DOHH2 (cell line): ENCODE data around the gene UBD.

Experiments used
- EZH2phosphoT487 ChIP-seq: fragments of 200-600 bp; sonication (generic); IDR thresholded peaks from 2 replicates; pipeline ENCODE4 v1.6.1; 2017; ENCODE audit warnings: borderline replicate concordance, mild to moderate bottlenecking, antibody characterized with exemption, low read length, moderate library complexity, mixed read lengths
- TF ChIP-seq, protein P1 (sequence below): fragments of 200-600 bp; sonication (generic); IDR thresholded peaks from one replicate; pipeline ENCODE4 v1.5.1; 2014; ENCODE audit warnings: antibody characterized with exemption, mild to moderate bottlenecking, low read depth, low read length; ENCODE audit not compliant: poor library complexity, severe bottlenecking

DNA sequence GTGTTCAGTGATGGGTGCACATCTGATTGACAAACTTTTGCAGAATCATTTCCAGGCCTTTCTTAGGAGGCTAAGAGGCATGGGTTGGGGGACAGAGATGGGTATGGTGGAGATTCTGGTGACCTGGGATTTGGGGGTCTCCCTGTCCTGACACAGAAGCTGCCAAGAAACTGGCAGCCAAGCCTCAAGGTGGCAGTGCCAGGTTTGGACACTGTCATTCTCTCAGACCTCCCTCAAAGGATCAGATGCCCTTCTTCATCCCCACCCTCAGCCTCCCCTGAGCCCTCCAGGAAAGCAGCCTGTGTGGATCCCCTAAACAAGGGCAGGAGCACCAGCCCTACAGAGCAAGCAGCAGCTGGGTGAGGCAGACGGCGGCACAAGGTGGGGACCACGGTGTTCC is 53.7 kb downstream of the UBD start:
- TF ChIP-seq, protein P1, sequence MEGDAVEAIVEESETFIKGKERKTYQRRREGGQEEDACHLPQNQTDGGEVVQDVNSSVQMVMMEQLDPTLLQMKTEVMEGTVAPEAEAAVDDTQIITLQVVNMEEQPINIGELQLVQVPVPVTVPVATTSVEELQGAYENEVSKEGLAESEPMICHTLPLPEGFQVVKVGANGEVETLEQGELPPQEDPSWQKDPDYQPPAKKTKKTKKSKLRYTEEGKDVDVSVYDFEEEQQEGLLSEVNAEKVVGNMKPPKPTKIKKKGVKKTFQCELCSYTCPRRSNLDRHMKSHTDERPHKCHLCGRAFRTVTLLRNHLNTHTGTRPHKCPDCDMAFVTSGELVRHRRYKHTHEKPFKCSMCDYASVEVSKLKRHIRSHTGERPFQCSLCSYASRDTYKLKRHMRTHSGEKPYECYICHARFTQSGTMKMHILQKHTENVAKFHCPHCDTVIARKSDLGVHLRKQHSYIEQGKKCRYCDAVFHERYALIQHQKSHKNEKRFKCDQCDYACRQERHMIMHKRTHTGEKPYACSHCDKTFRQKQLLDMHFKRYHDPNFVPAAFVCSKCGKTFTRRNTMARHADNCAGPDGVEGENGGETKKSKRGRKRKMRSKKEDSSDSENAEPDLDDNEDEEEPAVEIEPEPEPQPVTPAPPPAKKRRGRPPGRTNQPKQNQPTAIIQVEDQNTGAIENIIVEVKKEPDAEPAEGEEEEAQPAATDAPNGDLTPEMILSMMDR = no peak
- no peak for TF ChIP-seq EZH2phosphoT487
